ENCODE measurements around the gene BBX.

GRCh38 chr3:107588217-107588616, 65.5 kb downstream of the BBX start:
- no peak for TF ChIP-seq FOXM1 (IDR thresholded peaks at IDR 0.05; ENCODE audit: borderline replicate concordance, low read depth)
- TF ChIP-seq REST (IDR thresholded peaks at IDR 0.05; ENCODE audit: low read depth), result no peak
- TF ChIP-seq EP300 (IDR thresholded peaks at IDR 0.05; ENCODE audit: borderline replicate concordance), result no peak
- no peak for TF ChIP-seq EGR1 (IDR thresholded peaks at IDR 0.05)
- no peak for TF ChIP-seq TEAD4 (IDR thresholded peaks at IDR 0.05)
